Neural cell (in vitro differentiated cells): ENCODE measurements around the gene STEAP1. TPM values are rescaled to one million over a fixed set of nuclear protein-coding genes. Genes with fewer than 3 reads are reported as not detected.

Source experiments
- H2AFZ ChIP-seq: fragments of 200-600, 300-800 bp; sonication (generic), shearing (Covaris generic); 2 replicates; pipeline ENCODE4 v1.6.0; 2014; ENCODE audit warnings: low read depth, mild to moderate bottlenecking, antibody characterized with exemption, low read length, moderate library complexity
- H3F3A ChIP-seq: fragments of 200-600 bp; shearing (Covaris generic); 2 replicates; pipeline ENCODE4 v1.6.1; 2016; ENCODE audit warnings: mild to moderate bottlenecking, moderate library complexity, mixed read lengths, antibody characterized with exemption, low read length; ENCODE audit not compliant: insufficient read depth, poor library complexity, severe bottlenecking
- H3K27ac ChIP-seq: fragments of 200-600, 300-800 bp; sonication (generic), shearing (Covaris generic); 2 replicates; pipeline ENCODE4 v1.5.1; 2014; ENCODE audit warnings: mild to moderate bottlenecking, low read length, moderate library complexity
- H3K27me3 ChIP-seq: fragments of 300-800, 200-600 bp; sonication (generic), shearing (Covaris generic); 2 replicates; pipeline ENCODE4 v1.6.0; 2014; ENCODE audit warnings: mild to moderate bottlenecking, low read depth, low read length, moderate library complexity; ENCODE audit not compliant: insufficient read depth
- H3K36me3 ChIP-seq: fragments of 300-800, 200-600 bp; sonication (generic), shearing (Covaris generic); 2 replicates; pipeline ENCODE4 v1.5.1; 2014; ENCODE audit warnings: mild to moderate bottlenecking, antibody characterized with exemption, low read length, moderate library complexity; ENCODE audit not compliant: insufficient read depth
- H3K4me2 ChIP-seq: fragments of 300-800, 200-600 bp; sonication (generic), shearing (Covaris generic); 2 replicates; pipeline ENCODE4 v1.6.0; 2014; ENCODE audit warnings: mild to moderate bottlenecking, low read length
- H3K4me3 ChIP-seq: fragments of 300-800, 200-600 bp; sonication (generic), shearing (Covaris generic); 2 replicates; pipeline ENCODE4 v1.5.1; 2014; ENCODE audit warnings: mild to moderate bottlenecking, low read length, moderate library complexity
- H3K79me2 ChIP-seq: fragments of 200-600 bp; shearing (Covaris generic); replicated peaks from 2 replicates; pipeline ENCODE4 v1.6.0; 2014; ENCODE audit warnings: mild to moderate bottlenecking, low read length, moderate library complexity; ENCODE audit not compliant: insufficient read depth
- H3K9ac ChIP-seq: fragments of 300-800, 200-600 bp; sonication (generic), shearing (Covaris generic); 2 replicates; pipeline ENCODE4 v1.6.1; 2016; ENCODE audit warnings: mild to moderate bottlenecking, low read length, mixed read lengths
- H3K9me2 ChIP-seq: fragments of 200-600 bp; shearing (Covaris generic); 2 replicates; pipeline ENCODE4 v1.6.1; 2016; ENCODE audit warnings: mild to moderate bottlenecking, low read length, mixed read lengths; ENCODE audit not compliant: insufficient read depth
- H3K9me3 ChIP-seq: fragments of 200-600, 300-800 bp; sonication (generic), shearing (Covaris generic); 2 replicates; pipeline ENCODE4 v1.6.1; 2016; ENCODE audit warnings: mild to moderate bottlenecking, mixed run types, low read length, moderate library complexity, mixed read lengths
- H4K20me1 ChIP-seq: fragments of 200-600 bp; shearing (Covaris generic); 2 replicates; pipeline ENCODE4 v1.6.1; 2016; ENCODE audit warnings: mild to moderate bottlenecking, mixed run types; ENCODE audit not compliant: insufficient read depth
- CTCF ChIP-seq: fragments of 450-650 bp; IDR thresholded peaks from 2 replicates; pipeline ENCODE4 v1.5.1; 2014; ENCODE audit warnings: antibody characterized with exemption, mild to moderate bottlenecking, moderate library complexity; ENCODE audit not compliant: poor library complexity, severe bottlenecking
- EP300 ChIP-seq: fragments of 450-650 bp; conservative IDR thresholded peaks from 2 replicates; pipeline ENCODE4 v1.6.1; 2014; ENCODE audit warnings: antibody characterized with exemption, mild to moderate bottlenecking, moderate library complexity; ENCODE audit not compliant: poor library complexity, severe bottlenecking
- EZH2 ChIP-seq: fragments of 200-600, 300-800 bp; shearing (Covaris generic), sonication (generic); IDR thresholded peaks from 2 replicates; pipeline ENCODE4 v1.6.1; 2014; ENCODE audit warnings: antibody characterized with exemption, low read length, borderline replicate concordance, mild to moderate bottlenecking; ENCODE audit not compliant: insufficient read depth, poor library complexity, severe bottlenecking
- MXI1 ChIP-seq: fragments of 450-650 bp; conservative IDR thresholded peaks from 2 replicates; pipeline ENCODE4 v1.6.1; 2014; ENCODE audit warnings: antibody characterized with exemption, mild to moderate bottlenecking; ENCODE audit not compliant: poor library complexity, severe bottlenecking
- POLR2AphosphoS5 ChIP-seq: IDR thresholded peaks from 2 replicates; pipeline ENCODE4 v1.6.1; 2012
- RAD21 ChIP-seq: fragments of 450-650 bp; conservative IDR thresholded peaks from 2 replicates; pipeline ENCODE4 v1.6.1; 2014; ENCODE audit warnings: antibody characterized with exemption, mild to moderate bottlenecking, moderate library complexity
- REST ChIP-seq: IDR thresholded peaks from 2 replicates; pipeline ENCODE4 v1.6.1; 2012; ENCODE audit warnings: borderline replicate concordance
- SMC3 ChIP-seq: fragments of 450-650 bp; conservative IDR thresholded peaks from 2 replicates; pipeline ENCODE4 v1.6.1; 2014; ENCODE audit warnings: antibody characterized with exemption, mild to moderate bottlenecking, moderate library complexity; ENCODE audit not compliant: poor library complexity
- TAF1 ChIP-seq: IDR thresholded peaks from 2 replicates; pipeline ENCODE4 v1.6.1; 2012; ENCODE audit warnings: low read depth
- polyA plus RNA-seq: library from polyadenylated mRNA; depleted of rRNA; stranded (reverse); fragments of >200 nt; gene quantifications from 2 replicates; pipeline ENCODE4 v1.2.3, GENCODE V29; 2014

The STEAP1 gene
- polyA plus RNA-seq, 1 donor from 2014 or later = not detected

GRCh38 chr7:90180011-90180585, 25.8 kb downstream of the STEAP1 start:
- H3K27me3 ChIP-seq = no peaks in the 10 kb centered on the region
- no peak overlapping the region for H3K4me2 ChIP-seq
- H3K27ac ChIP-seq = no peak overlapping the region
- no peaks in the 10 kb centered on the region for H3K36me3 ChIP-seq
- H3K79me2 ChIP-seq = no peaks in the 10 kb centered on the region
- no peak overlapping the region for H2AFZ ChIP-seq
- H3F3A ChIP-seq = no peaks in the 10 kb centered on the region
- H3K9ac ChIP-seq = no peak overlapping the region
- H3K9me3 ChIP-seq = no peaks in the 10 kb centered on the region
- no peaks in the 10 kb centered on the region for H3K9me2 ChIP-seq
- H3K4me3 ChIP-seq = no peak overlapping the region
- no peak for TF ChIP-seq POLR2AphosphoS5
- no peak for TF ChIP-seq MXI1
- TF ChIP-seq SMC3 = no peak
- no peak for TF ChIP-seq EZH2
- no peak for TF ChIP-seq EP300
- no peak for TF ChIP-seq CTCF
- no peak for TF ChIP-seq REST
- no peak for TF ChIP-seq RAD21
- TF ChIP-seq TAF1 = no peak
- H4K20me1 ChIP-seq = no peaks in the 10 kb centered on the region

GRCh38 chr7:90180649-90181048, 26.4 kb downstream of the STEAP1 start:
- H3K4me2 ChIP-seq = no peak overlapping the region
- no peaks in the 10 kb centered on the region for H3K9me3 ChIP-seq
- H3K27me3 ChIP-seq = no peaks in the 10 kb centered on the region
- H3K9ac ChIP-seq = no peak overlapping the region
- TF ChIP-seq RAD21 (no peak), REST (no peak), CTCF (no peak), POLR2AphosphoS5 (no peak)
- H3K36me3 ChIP-seq = no peaks in the 10 kb centered on the region
- no peaks in the 10 kb centered on the region for H3K79me2 ChIP-seq
- no peaks in the 10 kb centered on the region for H4K20me1 ChIP-seq
- no peaks in the 10 kb centered on the region for H3F3A ChIP-seq
- H3K4me3 ChIP-seq = no peak overlapping the region
- H2AFZ ChIP-seq = no peak overlapping the region
- H3K27ac ChIP-seq = no peak overlapping the region
- H3K9me2 ChIP-seq = no peaks in the 10 kb centered on the region
